Astrocyte (in vitro differentiated cells and primary cell): ENCODE results near the gene CCDC34.

Experiments
- EZH2 ChIP-seq: IDR thresholded peaks from 2 replicates; pipeline ENCODE4 v1.6.1; 2012; ENCODE audit warnings: mild to moderate bottlenecking, low read length, inconsistent platforms; ENCODE audit not compliant: insufficient read depth
- TF ChIP-seq, protein P1 (sequence below): IDR thresholded peaks from 2 replicates; pipeline ENCODE4 v1.5.1; 2011; ENCODE audit warnings: low read depth, mild to moderate bottlenecking, inconsistent platforms, low read length, moderate library complexity; ENCODE audit not compliant: insufficient read depth

GRCh38 chr11:27405134-27405533, 42.1 kb upstream of the CCDC34 start:
- TF ChIP-seq, protein P1, sequence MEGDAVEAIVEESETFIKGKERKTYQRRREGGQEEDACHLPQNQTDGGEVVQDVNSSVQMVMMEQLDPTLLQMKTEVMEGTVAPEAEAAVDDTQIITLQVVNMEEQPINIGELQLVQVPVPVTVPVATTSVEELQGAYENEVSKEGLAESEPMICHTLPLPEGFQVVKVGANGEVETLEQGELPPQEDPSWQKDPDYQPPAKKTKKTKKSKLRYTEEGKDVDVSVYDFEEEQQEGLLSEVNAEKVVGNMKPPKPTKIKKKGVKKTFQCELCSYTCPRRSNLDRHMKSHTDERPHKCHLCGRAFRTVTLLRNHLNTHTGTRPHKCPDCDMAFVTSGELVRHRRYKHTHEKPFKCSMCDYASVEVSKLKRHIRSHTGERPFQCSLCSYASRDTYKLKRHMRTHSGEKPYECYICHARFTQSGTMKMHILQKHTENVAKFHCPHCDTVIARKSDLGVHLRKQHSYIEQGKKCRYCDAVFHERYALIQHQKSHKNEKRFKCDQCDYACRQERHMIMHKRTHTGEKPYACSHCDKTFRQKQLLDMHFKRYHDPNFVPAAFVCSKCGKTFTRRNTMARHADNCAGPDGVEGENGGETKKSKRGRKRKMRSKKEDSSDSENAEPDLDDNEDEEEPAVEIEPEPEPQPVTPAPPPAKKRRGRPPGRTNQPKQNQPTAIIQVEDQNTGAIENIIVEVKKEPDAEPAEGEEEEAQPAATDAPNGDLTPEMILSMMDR: no peak
- no peak for TF ChIP-seq EZH2
